H9 (cell line): ENCODE results near the gene RGS14. TPM values are rescaled to one million over a fixed set of nuclear protein-coding genes. Genes with fewer than 3 reads are reported as not detected.
"Not testable (repeated sequence)": the region's sequence is repeated elsewhere in the genome, so short reads cannot be mapped to it uniquely, and the experiment has no call there.

Source experiments
- DNase-seq: peaks from one replicate; pipeline ENCODE4 v3.0.0-alpha.2; 2017
- H2AFZ ChIP-seq: one replicate; pipeline ENCODE4 v1.6.1; 2013; ENCODE audit warnings: mild to moderate bottlenecking, low read length, control low read depth, moderate library complexity
- H2AK5ac ChIP-seq: 2 replicates; pipeline ENCODE4 v1.6.1; 2013; ENCODE audit warnings: low read length, control low read depth, mixed read lengths; ENCODE audit not compliant: insufficient read length
- H2BK120ac ChIP-seq: one replicate; pipeline ENCODE4 v1.6.1; 2013; ENCODE audit warnings: low read depth, mild to moderate bottlenecking, low read length, control low read depth, inconsistent platforms; ENCODE audit not compliant: poor library complexity, severe bottlenecking
- H2BK12ac ChIP-seq: 2 replicates; pipeline ENCODE4 v1.6.1; 2013; ENCODE audit warnings: low read length, control low read depth, mixed read lengths, low read depth; ENCODE audit not compliant: insufficient read length
- H2BK15ac ChIP-seq: 2 replicates; pipeline ENCODE4 v1.6.1; 2013; ENCODE audit warnings: low read depth, low read length, control low read depth
- H2BK20ac ChIP-seq: one replicate; pipeline ENCODE4 v1.6.1; 2013; ENCODE audit warnings: low read depth, mild to moderate bottlenecking, low read length, control low read depth, inconsistent platforms; ENCODE audit not compliant: poor library complexity, severe bottlenecking
- H2BK5ac ChIP-seq: 2 replicates; pipeline ENCODE4 v1.6.1; 2013; ENCODE audit warnings: low read length, control low read depth, mixed read lengths; ENCODE audit not compliant: insufficient read length
- H3K14ac ChIP-seq: 2 replicates; pipeline ENCODE4 v1.6.1; 2013; ENCODE audit warnings: low read length, control low read depth; ENCODE audit not compliant: insufficient read depth
- H3K18ac ChIP-seq: 2 replicates; pipeline ENCODE4 v1.6.1; 2013; ENCODE audit warnings: low read depth, mild to moderate bottlenecking, mixed read lengths, low read length, control low read depth; ENCODE audit not compliant: insufficient read length
- H3K23ac ChIP-seq: 2 replicates; pipeline ENCODE4 v1.6.1; 2013; ENCODE audit warnings: low read length, control low read depth, mixed read lengths, low read depth; ENCODE audit not compliant: insufficient read length
- H3K23me2 ChIP-seq: 2 replicates; pipeline ENCODE4 v1.6.1; 2013; ENCODE audit warnings: low read depth, mild to moderate bottlenecking, mixed read lengths, low read length, control low read depth; ENCODE audit not compliant: insufficient read length, poor library complexity, severe bottlenecking
- H3K27ac ChIP-seq: 2 replicates; pipeline ENCODE4 v1.5.1; 2013; ENCODE audit warnings: low read length, control low read depth, mixed read lengths, low read depth; ENCODE audit not compliant: insufficient read length
- H3K27me3 ChIP-seq: 2 replicates; pipeline ENCODE4 v1.6.1; 2013; ENCODE audit warnings: low read length, control low read depth, inconsistent platforms; ENCODE audit not compliant: insufficient read depth
- H3K4ac ChIP-seq: 2 replicates; pipeline ENCODE4 v1.6.1; 2013; ENCODE audit warnings: low read depth, mild to moderate bottlenecking, control low read depth, inconsistent platforms, low read length, moderate library complexity
- H3K4me1 ChIP-seq: 2 replicates; pipeline ENCODE4 v1.6.1; 2013; ENCODE audit warnings: low read length, control low read depth, inconsistent platforms; ENCODE audit not compliant: insufficient read depth
- H3K4me2 ChIP-seq: 2 replicates; pipeline ENCODE4 v1.6.1; 2013; ENCODE audit warnings: low read length, control low read depth, mixed read lengths; ENCODE audit not compliant: insufficient read length, insufficient read depth
- H3K56ac ChIP-seq: 2 replicates; pipeline ENCODE4 v1.6.1; 2013; ENCODE audit warnings: low read depth, mild to moderate bottlenecking, mixed read lengths, low read length, control low read depth; ENCODE audit not compliant: insufficient read length
- H3K79me1 ChIP-seq: 2 replicates; pipeline ENCODE4 v1.6.1; 2013; ENCODE audit warnings: low read depth, mild to moderate bottlenecking, moderate library complexity, low read length, control low read depth, inconsistent platforms; ENCODE audit not compliant: insufficient read depth, poor library complexity, severe bottlenecking
- H3K79me2 ChIP-seq: 2 replicates; pipeline ENCODE4 v1.6.1; 2013; ENCODE audit warnings: low read length, control low read depth, inconsistent platforms; ENCODE audit not compliant: insufficient read depth
- H3K9ac ChIP-seq: 2 replicates; pipeline ENCODE4 v1.6.1; 2013; ENCODE audit warnings: low read length, control low read depth, mixed read lengths; ENCODE audit not compliant: insufficient read length; ENCODE audit errors: extremely low read depth
- H3K9me3 ChIP-seq: one replicate; pipeline ENCODE4 v1.6.1; 2013; ENCODE audit warnings: low read depth, low read length, inconsistent platforms; ENCODE audit not compliant: control insufficient read depth
- H3T11ph ChIP-seq: one replicate; pipeline ENCODE4 v1.6.1; 2013; ENCODE audit warnings: mild to moderate bottlenecking, low read length, control low read depth, inconsistent platforms
- H4K20me1 ChIP-seq: one replicate; pipeline ENCODE4 v1.6.1; 2013; ENCODE audit not compliant: control insufficient read depth, insufficient read length, insufficient read depth
- H4K5ac ChIP-seq: 2 replicates; pipeline ENCODE4 v1.6.1; 2013; ENCODE audit warnings: low read depth, mild to moderate bottlenecking, mixed read lengths, low read length, control low read depth; ENCODE audit not compliant: insufficient read length
- H4K8ac ChIP-seq: replicated peaks from 2 replicates; pipeline ENCODE4 v1.6.1; 2013; ENCODE audit warnings: low read length, control low read depth, mixed read lengths, low read depth; ENCODE audit not compliant: insufficient read length
- H4K91ac ChIP-seq: 2 replicates; pipeline ENCODE4 v1.6.1; 2013; ENCODE audit warnings: low read depth, mild to moderate bottlenecking, moderate library complexity, mixed read lengths, low read length, control low read depth; ENCODE audit not compliant: insufficient read length
- H3K27ac Mint-ChIP-seq, 3 experiments: 2 replicates in 2 of 3; 3 replicates in 1 of 3; pipeline ENCODE4 v1.8.0; 2020 to 2021; ENCODE audit warnings: mixed read lengths in 3 of 3, mild to moderate bottlenecking in 1 of 3, moderate library complexity in 1 of 3
- H3K27me3 Mint-ChIP-seq: 2 replicates; pipeline ENCODE4 v1.8.0; 2021; ENCODE audit warnings: low read depth, mild to moderate bottlenecking, moderate library complexity, mixed read lengths
- H3K36me3 Mint-ChIP-seq, 3 experiments: 2 replicates in 2 of 3; 3 replicates in 1 of 3; pipeline ENCODE4 v1.8.0; 2020 to 2021; ENCODE audit warnings: low read depth in 3 of 3, mixed read lengths in 3 of 3; ENCODE audit not compliant: insufficient read depth in 1 of 3
- H3K4me1 Mint-ChIP-seq, 2 experiments: 2 replicates each; pipeline ENCODE4 v1.8.0; 2020; ENCODE audit warnings: mixed read lengths in 2 of 2
- H3K4me3 Mint-ChIP-seq, 2 experiments: 2 replicates in 1 of 2; 3 replicates in 1 of 2; pipeline ENCODE4 v1.8.0; 2020 to 2021; ENCODE audit warnings: mild to moderate bottlenecking in 2 of 2, mixed read lengths in 2 of 2, moderate library complexity in 1 of 2
- H3K9me3 Mint-ChIP-seq, 2 experiments: 2 replicates in 1 of 2; 3 replicates in 1 of 2; pipeline ENCODE4 v1.8.0; 2020; ENCODE audit warnings: mild to moderate bottlenecking in 2 of 2, mixed read lengths in 2 of 2, moderate library complexity in 1 of 2
- CTCF ChIP-seq: fragments of 200-600 bp; sonication (generic); conservative IDR thresholded peaks from 3 replicates; pipeline ENCODE4 v1.8.0; 2021; ENCODE audit warnings: antibody characterized with exemption, mild to moderate bottlenecking
- WGBS: extraction: QIAGEN DNeasy Blood & Tissue Kit; methylation state at CpG from one replicate; pipeline ENCODE4 v1.1.7; 2013; ENCODE audit warnings: missing lambda C conversion rate, low lambda C conversion rate, mixed read lengths; ENCODE audit not compliant: insufficient read length; ENCODE audit errors: extremely low coverage; 5-methylcytosine and 5-hydroxymethylcytosine counted together
- total RNA-seq: library from RNA; stranded (reverse); gene quantifications from 2 replicates; pipeline ENCODE4 v1.2.1, GENCODE V29; 2021

Gene RGS14
- total RNA-seq, 1 experiment from 2014 or later, result 12.3 TPM

- no peak overlapping the region for H4K91ac ChIP-seq
- H4K8ac ChIP-seq, result no peak overlapping the region
- H3K14ac ChIP-seq, result no peak overlapping the region
- no peak overlapping the region for H2BK5ac ChIP-seq
- H3K4me2 ChIP-seq, result no peak overlapping the region
- peaks cover 6% of the 10 kb centered on the region; the same call in 1 of the 2 replicates for H3K4me1 ChIP-seq
- no peaks in the 10 kb centered on the region for H3K23me2 ChIP-seq
- no peak overlapping the region for H3K18ac ChIP-seq
- H2BK20ac ChIP-seq, result no peak overlapping the region
- H3K27me3 ChIP-seq, result no peaks in the 10 kb centered on the region
- H2BK15ac ChIP-seq, result no peak overlapping the region
- no peak overlapping the region for H2AFZ ChIP-seq
- no peaks in the 10 kb centered on the region for H4K20me1 ChIP-seq
- H2BK120ac ChIP-seq, result no peak overlapping the region
- TF ChIP-seq CTCF, result no peak
- no peak overlapping the region for H3K9ac ChIP-seq
- no peaks in the 10 kb centered on the region for H3K79me1 ChIP-seq
- WGBS, result no CpG with 5 or more reads among the region's 11 CpGs
- H2BK12ac ChIP-seq, result no peak overlapping the region
- Mint-ChIP-seq H3K36me3 (peaks cover 22 to 57% (median 50%) of the 10 kb centered on the region in 3 experiments; a peak in 6 of 7 replicates), H3K27ac (peak overlapping the region in 2 of 3 experiments; percentile 4 to 25; a peak in 1 of 7 replicates), H3K9me3 (no peaks in the 10 kb centered on the region), H3K4me1 (peaks cover 9 to 17% of the 10 kb centered on the region in 2 experiments), H3K4me3 (no peak overlapping the region), H3K27me3 (no peaks in the 10 kb centered on the region; the same call in 1 of the 2 replicates)
- no peak overlapping the region for H3K4ac ChIP-seq
- H3K23ac ChIP-seq, result no peak overlapping the region
- H4K5ac ChIP-seq, result no peak overlapping the region
- H3T11ph ChIP-seq, result no peak overlapping the region
- no peaks in the 10 kb centered on the region for H3K9me3 ChIP-seq
- peaks cover 2% of the 10 kb centered on the region; the same call in 1 of the 2 replicates for H3K79me2 ChIP-seq
- no peak overlapping the region for H3K56ac ChIP-seq
- H3K27ac ChIP-seq, result no peak overlapping the region
- DNase-seq, result no peak
- no peak overlapping the region for H2AK5ac ChIP-seq
Observed at GRCh38 chr5:177339107-177339638, 18.6 kb upstream of the RGS14 start.

GRCh38 chr5:177343000-177343399, 14.7 kb upstream of the RGS14 start:
- not testable (repeated sequence) for H4K5ac ChIP-seq, H3K4me2 ChIP-seq, H3K18ac ChIP-seq, H3K9me3 ChIP-seq, H2BK15ac ChIP-seq, H3K79me1 ChIP-seq, H2BK5ac ChIP-seq, H2BK20ac ChIP-seq, DNase-seq, H3K56ac ChIP-seq, H3K4me3 Mint-ChIP-seq, H3T11ph ChIP-seq, H3K23me2 ChIP-seq, H3K27ac ChIP-seq, H3K27me3 ChIP-seq, H2AFZ ChIP-seq, H3K9ac ChIP-seq, H2BK120ac ChIP-seq, H2BK12ac ChIP-seq, H4K91ac ChIP-seq, H2AK5ac ChIP-seq, H3K14ac ChIP-seq, H3K79me2 ChIP-seq, H3K27me3 Mint-ChIP-seq, H3K9me3 Mint-ChIP-seq, H3K4me1 ChIP-seq, H4K8ac ChIP-seq, H3K4ac ChIP-seq, H4K20me1 ChIP-seq, H3K23ac ChIP-seq, H3K27ac Mint-ChIP-seq
- peaks cover 10 to 41% (median 35%) of the 10 kb centered on the region in 3 experiments; a peak in 6 of 7 replicates for H3K36me3 Mint-ChIP-seq
- H3K4me1 Mint-ChIP-seq, result peaks cover 0 to 11% of the 10 kb centered on the region in 2 experiments; a peak in 2 of 4 replicates
- no CpG with 5 or more reads among the region's 14 CpGs for WGBS
